Trophoblast cell (in vitro differentiated cells and primary cell): ENCODE results near the gene HIVEP1.
A peak's percentile ranks its signal among the peaks of the same experiment; 100 is the strongest.

ENCODE experiments used
- DNase-seq, 2 donors: peaks; one replicate each; pipeline ENCODE4 v3.0.0-alpha.2; 2016
- H2AFZ ChIP-seq: 2 replicates; pipeline ENCODE4 v1.6.1; 2013; ENCODE audit warnings: low read length, moderate library complexity, mild to moderate bottlenecking; ENCODE audit not compliant: insufficient read depth, poor library complexity
- H2AK5ac ChIP-seq: 2 replicates; pipeline ENCODE4 v1.6.1; 2013; ENCODE audit warnings: mild to moderate bottlenecking, low read length
- H2BK120ac ChIP-seq: 2 replicates; pipeline ENCODE4 v1.6.1; 2013; ENCODE audit warnings: low read length, mild to moderate bottlenecking, moderate library complexity; ENCODE audit not compliant: insufficient read depth, poor library complexity
- H2BK12ac ChIP-seq: 2 replicates; pipeline ENCODE4 v1.6.1; 2013; ENCODE audit warnings: mild to moderate bottlenecking, low read length, moderate library complexity
- H2BK5ac ChIP-seq: 2 replicates; pipeline ENCODE4 v1.6.1; 2013; ENCODE audit warnings: low read length, low read depth, moderate library complexity, mild to moderate bottlenecking; ENCODE audit not compliant: poor library complexity
- H3K14ac ChIP-seq: 2 replicates; pipeline ENCODE4 v1.6.1; 2013; ENCODE audit warnings: mild to moderate bottlenecking, low read length
- H3K18ac ChIP-seq: 2 replicates; pipeline ENCODE4 v1.6.1; 2013; ENCODE audit warnings: mild to moderate bottlenecking, low read length
- H3K23ac ChIP-seq: 2 replicates; pipeline ENCODE4 v1.6.1; 2013; ENCODE audit warnings: low read length
- H3K27ac ChIP-seq: 2 replicates; pipeline ENCODE4 v1.5.1; 2013; ENCODE audit warnings: low read depth, mild to moderate bottlenecking, inconsistent platforms, low read length, moderate library complexity
- H3K27me3 ChIP-seq: 2 replicates; pipeline ENCODE4 v1.6.1; 2013; ENCODE audit warnings: inconsistent platforms, mild to moderate bottlenecking, low read length, moderate library complexity; ENCODE audit not compliant: insufficient read depth
- H3K36me3 ChIP-seq, 2 experiments: 1 replicate in 1 of 2; 2 replicates in 1 of 2; pipeline ENCODE4 v1.6.1; 2013; ENCODE audit warnings: low read length in 2 of 2, mild to moderate bottlenecking in 2 of 2, moderate library complexity in 1 of 2; ENCODE audit not compliant: insufficient read depth in 2 of 2, control insufficient read depth in 1 of 2
- H3K4ac ChIP-seq: 2 replicates; pipeline ENCODE4 v1.6.1; 2013; ENCODE audit warnings: low read depth, mild to moderate bottlenecking, low read length, moderate library complexity
- H3K4me1 ChIP-seq, 2 experiments: 1 replicate in 1 of 2; 2 replicates in 1 of 2; pipeline ENCODE4 v1.6.1; 2013; ENCODE audit warnings: low read length in 2 of 2, mild to moderate bottlenecking in 2 of 2, moderate library complexity in 1 of 2; ENCODE audit not compliant: insufficient read depth in 2 of 2, control insufficient read depth in 1 of 2
- H3K4me2 ChIP-seq: 2 replicates; pipeline ENCODE4 v1.6.1; 2013; ENCODE audit warnings: inconsistent platforms, mild to moderate bottlenecking, low read length, moderate library complexity
- H3K4me3 ChIP-seq: 2 replicates; pipeline ENCODE4 v1.5.1; 2013; ENCODE audit warnings: mild to moderate bottlenecking, low read depth, low read length, inconsistent platforms
- H3K79me1 ChIP-seq: one replicate; pipeline ENCODE4 v1.6.1; 2013; ENCODE audit warnings: low read length
- H3K79me2 ChIP-seq: 2 replicates; pipeline ENCODE4 v1.6.1; 2013; ENCODE audit warnings: low read length, mild to moderate bottlenecking; ENCODE audit not compliant: control insufficient read depth, insufficient read depth, poor library complexity
- H3K9ac ChIP-seq: 2 replicates; pipeline ENCODE4 v1.6.1; 2013; ENCODE audit warnings: mild to moderate bottlenecking, low read length
- H3K9me3 ChIP-seq: 2 replicates; pipeline ENCODE4 v1.6.1; 2013; ENCODE audit warnings: low read depth, mild to moderate bottlenecking, control low read depth, inconsistent platforms, low read length; ENCODE audit not compliant: insufficient read depth
- H4K12ac ChIP-seq: 2 replicates; pipeline ENCODE4 v1.6.1; 2013; ENCODE audit warnings: low read depth, mild to moderate bottlenecking, low read length, moderate library complexity
- H4K8ac ChIP-seq: 2 replicates; pipeline ENCODE4 v1.6.1; 2013; ENCODE audit warnings: low read depth, mild to moderate bottlenecking, low read length, moderate library complexity
- H4K91ac ChIP-seq: one replicate; pipeline ENCODE4 v1.6.1; 2013; ENCODE audit warnings: low read depth, mild to moderate bottlenecking, low read length, moderate library complexity
- WGBS: extraction: QIAGEN DNeasy Blood & Tissue Kit; methylation state at CpG from one replicate; pipeline ENCODE4 v1.1.7; 2013; ENCODE audit warnings: missing lambda C conversion rate; ENCODE audit not compliant: insufficient read length, insufficient coverage; ENCODE audit errors: extremely low coverage; 5-methylcytosine and 5-hydroxymethylcytosine counted together

Gene HIVEP1

DNA sequence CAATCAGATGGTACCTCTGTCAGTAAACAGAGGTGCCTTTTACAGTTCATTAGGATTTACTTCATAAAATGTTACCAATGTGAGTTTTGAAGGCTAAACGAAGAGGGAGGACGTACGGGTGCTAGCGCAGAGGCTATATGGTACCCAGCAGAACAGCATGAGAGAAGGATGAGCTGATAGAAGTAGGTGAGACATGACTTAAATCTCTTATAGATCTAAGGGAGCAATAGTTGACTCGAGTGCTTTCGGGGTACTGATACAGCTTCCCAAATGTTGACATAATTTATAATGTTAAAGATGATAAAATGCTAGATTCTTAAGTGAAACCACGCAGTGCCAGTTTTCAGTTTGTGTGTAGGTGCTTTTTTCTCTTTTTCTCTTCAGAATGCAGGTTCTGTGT lies 72.6 kb downstream of the HIVEP1 start:
- Histone ChIP-seq H3K27me3 (no peaks in the 10 kb centered on the region), H2BK5ac (no peak overlapping the region), H4K91ac (no peak overlapping the region), H3K14ac (no peak overlapping the region), H2BK12ac (no peak overlapping the region), H3K36me3 (no peaks in the 10 kb centered on the region), H3K9ac (no peak overlapping the region), H4K12ac (no peak overlapping the region), H3K4me3 (no peak overlapping the region), H3K4me2 (no peak overlapping the region), H2AFZ (no peak overlapping the region), H3K23ac (no peak overlapping the region), H3K79me2 (no peaks in the 10 kb centered on the region), H3K4me1 (no peaks in the 10 kb centered on the region), H2AK5ac (no peak overlapping the region), H3K9me3 (no peaks in the 10 kb centered on the region), H3K4ac (no peak overlapping the region), H3K18ac (no peak overlapping the region), H3K27ac (no peak overlapping the region), H3K79me1 (no peaks in the 10 kb centered on the region), H2BK120ac (no peak overlapping the region), H4K8ac (no peak overlapping the region)
- no CpG with 5 or more reads among the region's 7 CpGs for WGBS
- no peak for DNase-seq

DNA sequence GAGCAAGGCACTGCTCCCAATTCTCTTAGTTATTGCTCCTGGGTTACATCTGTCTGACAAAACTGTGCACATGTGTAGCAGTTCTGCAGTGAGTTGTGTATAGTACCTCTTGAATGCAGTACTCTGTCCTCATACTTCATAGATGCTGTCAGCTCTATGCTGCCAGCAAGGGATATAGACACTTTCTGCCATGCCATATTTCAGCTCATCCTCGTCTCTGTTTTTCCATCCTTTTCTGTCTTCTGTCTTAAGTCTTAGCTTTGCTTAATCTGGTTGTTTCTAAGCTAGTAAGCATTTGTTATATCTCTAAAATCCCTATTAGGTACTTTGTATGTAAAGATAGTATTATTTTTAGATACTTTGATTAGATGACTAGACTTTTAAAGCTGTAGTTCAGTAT lies 76.4 kb downstream of the HIVEP1 start:
- no peak overlapping the region for H3K14ac ChIP-seq
- no CpG with 5 or more reads among the region's 1 CpG for WGBS
- no peak overlapping the region for H2AFZ ChIP-seq
- no peak overlapping the region for H3K18ac ChIP-seq
- H3K36me3 ChIP-seq, result peaks cover 0 to 2% of the 10 kb centered on the region in 2 experiments
- no peak overlapping the region for H4K8ac ChIP-seq
- H3K4me3 ChIP-seq, result no peak overlapping the region
- no peak overlapping the region for H3K27ac ChIP-seq
- no peaks in the 10 kb centered on the region for H3K79me2 ChIP-seq
- H3K79me1 ChIP-seq, result no peaks in the 10 kb centered on the region
- no peaks in the 10 kb centered on the region for H3K27me3 ChIP-seq
- H3K9ac ChIP-seq, result no peak overlapping the region
- no peak overlapping the region for H3K23ac ChIP-seq
- H4K91ac ChIP-seq, result no peak overlapping the region
- H4K12ac ChIP-seq, result no peak overlapping the region
- H3K4me1 ChIP-seq, result no peaks in the 10 kb centered on the region
- no peak overlapping the region for H2AK5ac ChIP-seq
- no peak overlapping the region for H2BK120ac ChIP-seq
- no peak overlapping the region for H2BK5ac ChIP-seq
- H3K9me3 ChIP-seq, result no peaks in the 10 kb centered on the region
- no peak overlapping the region for H2BK12ac ChIP-seq
- H3K4me2 ChIP-seq, result no peak overlapping the region
- H3K4ac ChIP-seq, result no peak overlapping the region
- DNase-seq, result no peak

DNA sequence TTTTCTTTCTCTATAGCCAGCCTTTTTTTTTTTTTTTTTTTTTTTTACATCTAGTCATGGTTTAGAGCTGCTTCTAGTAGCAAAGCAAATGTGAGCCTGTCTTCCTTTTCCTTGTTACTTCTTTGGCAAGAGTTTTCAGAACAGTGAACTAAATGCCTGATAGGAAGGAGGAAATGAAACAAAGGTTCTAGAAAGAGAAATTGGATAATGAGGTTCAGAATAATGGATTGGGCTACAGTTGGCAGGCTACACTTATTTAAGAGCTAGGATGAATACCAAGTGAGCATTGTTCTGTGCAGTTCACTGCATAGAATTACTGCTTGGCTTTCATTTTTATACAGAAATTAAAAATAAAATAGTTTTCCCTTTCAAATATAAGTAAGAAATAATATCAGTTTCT lies 78.6 kb downstream of the HIVEP1 start:
- Histone ChIP-seq H2AK5ac (no peak overlapping the region), H2BK5ac (no peak overlapping the region), H3K79me1 (no peaks in the 10 kb centered on the region), H2BK120ac (no peak overlapping the region), H3K79me2 (no peaks in the 10 kb centered on the region), H3K4me1 (no peaks in the 10 kb centered on the region), H2BK12ac (no peak overlapping the region), H3K4ac (no peak overlapping the region), H4K91ac (no peak overlapping the region), H3K36me3 (peaks cover 0 to 2% of the 10 kb centered on the region in 2 experiments), H4K12ac (no peak overlapping the region), H2AFZ (no peak overlapping the region), H3K18ac (no peak overlapping the region), H3K4me3 (no peak overlapping the region), H4K8ac (no peak overlapping the region), H3K9me3 (no peaks in the 10 kb centered on the region), H3K27ac (no peak overlapping the region), H3K4me2 (no peak overlapping the region), H3K14ac (no peak overlapping the region), H3K23ac (no peak overlapping the region), H3K9ac (no peak overlapping the region), H3K27me3 (no peaks in the 10 kb centered on the region)
- DNase-seq, result no peak

DNA sequence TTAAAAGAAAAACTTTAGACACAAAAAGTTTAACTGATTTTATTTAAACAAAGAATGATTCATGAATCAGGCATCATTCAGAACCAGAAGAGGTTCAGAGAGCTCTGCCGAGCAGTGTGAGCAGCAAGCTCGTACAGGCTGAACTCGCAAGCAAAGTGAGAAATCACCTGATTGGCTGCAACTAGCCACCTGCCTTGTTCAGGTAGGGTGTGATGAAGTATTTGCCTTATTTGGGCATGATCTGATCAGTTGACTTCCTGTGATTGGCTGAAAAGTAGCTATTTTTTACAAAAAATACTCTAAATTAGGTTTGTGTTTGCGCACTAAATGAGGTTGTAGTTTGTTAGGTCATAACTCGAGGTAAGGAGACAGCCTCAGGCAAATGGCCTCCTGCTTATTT lies 80.7 kb downstream of the HIVEP1 start:
- Histone ChIP-seq H2AFZ (no peak overlapping the region), H3K23ac (no peak overlapping the region), H4K12ac (no peak overlapping the region), H4K8ac (no peak overlapping the region), H3K4me2 (no peak overlapping the region), H4K91ac (no peak overlapping the region), H3K36me3 (peaks cover 0 to 2% of the 10 kb centered on the region in 2 experiments), H3K18ac (peak overlapping the region; percentile 65), H3K4ac (no peak overlapping the region), H3K79me1 (no peaks in the 10 kb centered on the region), H3K27me3 (no peaks in the 10 kb centered on the region), H2BK12ac (no peak overlapping the region), H3K4me3 (no peak overlapping the region), H2AK5ac (no peak overlapping the region), H2BK120ac (no peak overlapping the region), H3K79me2 (no peaks in the 10 kb centered on the region), H2BK5ac (no peak overlapping the region), H3K4me1 (no peaks in the 10 kb centered on the region), H3K27ac (no peak overlapping the region), H3K9ac (no peak overlapping the region), H3K9me3 (no peaks in the 10 kb centered on the region), H3K14ac (no peak overlapping the region)
- DNase-seq, result no peak
- WGBS, result no CpG with 5 or more reads among the region's 5 CpGs
